OCI-LY7 (cell line): ENCODE data around the gene DNAJB12.
"Not testable (repeated sequence)": the region's sequence is repeated elsewhere in the genome, so short reads cannot be mapped to it uniquely, and the experiment has no call there.

Experiments
- CTCF ChIP-seq: fragments of 200-600 bp; sonication (generic); conservative IDR thresholded peaks from 2 replicates; pipeline ENCODE4 v1.5.1; 2014; ENCODE audit warnings: mild to moderate bottlenecking, antibody characterized with exemption, low read length, moderate library complexity, mixed read lengths
- EZH2phosphoT487 ChIP-seq: fragments of 200-600 bp; sonication (generic); IDR thresholded peaks from 2 replicates; pipeline ENCODE4 v1.6.1; 2018; ENCODE audit warnings: low read depth, borderline replicate concordance, mild to moderate bottlenecking, mixed run types, antibody characterized with exemption, low read length, moderate library complexity, mixed read lengths

GRCh38 chr10:72384982-72385381 lies 30.3 kb upstream of the DNAJB12 start:
- not testable (repeated sequence) for TF ChIP-seq EZH2phosphoT487, CTCF
